ENCODE measurements around the gene LGMN.

The LGMN gene

GRCh38 chr14:92748259-92749016 is at the start of gene LGMN:
TSS of gene LGMN (minus strand) at chr14:92748627. CDS start at chr14:92732786, 15,841 bp downstream.
- no peak for TF ChIP-seq CTCF (IDR thresholded peaks at IDR 0.05; ENCODE audit: low read length, missing control alignments)
- peak; percentile 94 for DNase-seq (ENCODE audit: low read depth)
- peak within 1 kb of the TSS; percentile 62 for H3K4me3 ChIP-seq (replicated peaks; ENCODE audit: low read depth, low read length)

GRCh38 chr14:92794961-92795360 is 46.5 kb upstream of the LGMN start:
- no peak for TF ChIP-seq CTCF (IDR thresholded peaks at IDR 0.05; ENCODE audit: low read length, missing control alignments)
- DNase-seq (ENCODE audit: low read depth), result no peak
- H3K4me3 ChIP-seq (replicated peaks; ENCODE audit: low read depth, low read length), result peak overlapping the region; percentile 99

GRCh38 chr14:92794547-92794941 is 46.1 kb upstream of the LGMN start:
- DNase-seq (ENCODE audit: low read depth), result no peak
- no peak for TF ChIP-seq CTCF (IDR thresholded peaks at IDR 0.05; ENCODE audit: low read length, missing control alignments)
- peak overlapping the region; percentile 99 for H3K4me3 ChIP-seq (replicated peaks; ENCODE audit: low read depth, low read length)

- DNase-seq (ENCODE audit: low read depth), result peak; percentile 99
- peak within 1 kb of the TSS; percentile 99 for H3K4me3 ChIP-seq (replicated peaks; ENCODE audit: low read depth, low read length)
- TF ChIP-seq CTCF (IDR thresholded peaks at IDR 0.05; ENCODE audit: low read length, missing control alignments), result no peak
These were observed 45.5 kb upstream of the LGMN start, which contains the start of gene GOLGA5 for GRCh38 chr14:92793709-92794546. TSS of gene GOLGA5 (plus strand) at chr14:92794305. CDS start at chr14:92797438, 3,133 bp downstream.

- no peak for TF ChIP-seq CTCF (IDR thresholded peaks at IDR 0.05; ENCODE audit: low read length, missing control alignments)
- DNase-seq (ENCODE audit: low read depth), result no peak
- H3K4me3 ChIP-seq (replicated peaks; ENCODE audit: low read depth, low read length), result no peak overlapping the region
These were observed 44.5 kb upstream of the LGMN start for GRCh38 chr14:92792885-92793284.

DNA sequence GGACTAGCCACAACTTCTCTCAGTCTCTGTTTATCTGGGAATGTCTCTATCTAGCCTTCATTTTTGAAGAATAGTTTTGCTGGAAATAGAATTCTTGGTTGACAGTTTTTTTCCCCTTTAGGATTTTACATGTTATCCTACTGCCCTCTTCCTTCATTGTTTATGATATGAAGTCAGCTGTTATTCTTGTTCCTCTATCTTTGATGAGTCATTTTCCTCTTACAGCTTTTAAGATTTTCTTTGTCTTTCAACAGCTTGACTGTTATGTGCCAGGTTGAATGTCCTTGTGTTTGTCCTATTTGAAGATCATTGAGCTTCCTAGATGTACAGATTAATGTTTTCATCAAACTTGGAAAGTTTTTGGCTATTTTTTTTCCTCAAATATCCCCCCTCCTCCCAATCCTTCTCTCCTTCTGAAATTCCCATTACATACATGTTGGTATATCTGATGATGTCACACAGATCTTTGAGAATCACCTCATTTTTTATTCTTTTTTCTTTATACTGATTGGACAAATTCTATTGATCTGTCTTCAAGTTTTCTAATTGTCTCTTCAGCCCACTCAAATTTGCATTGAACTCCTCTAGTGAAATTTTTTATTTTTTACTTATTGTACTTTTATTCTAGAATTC is 41.1 kb upstream of the LGMN start:
- H3K4me3 ChIP-seq (replicated peaks; ENCODE audit: low read depth, low read length), result no peak overlapping the region
- DNase-seq (ENCODE audit: low read depth), result no peak
- no peak for TF ChIP-seq CTCF (IDR thresholded peaks at IDR 0.05; ENCODE audit: low read length, missing control alignments)
